NCI-H2196 (cell line): ENCODE data around the gene TMEM248.
"Not testable (repeated sequence)": the region's sequence is repeated elsewhere in the genome, so short reads cannot be mapped to it uniquely, and the experiment has no call there.

Source experiments
- DNase-seq: peaks from one replicate; lab custom pipeline; 2025; ENCODE audit not compliant: unreplicated experiment; lab: John Stamatoyannopoulos, UW

TMEM248 gene

DNA sequence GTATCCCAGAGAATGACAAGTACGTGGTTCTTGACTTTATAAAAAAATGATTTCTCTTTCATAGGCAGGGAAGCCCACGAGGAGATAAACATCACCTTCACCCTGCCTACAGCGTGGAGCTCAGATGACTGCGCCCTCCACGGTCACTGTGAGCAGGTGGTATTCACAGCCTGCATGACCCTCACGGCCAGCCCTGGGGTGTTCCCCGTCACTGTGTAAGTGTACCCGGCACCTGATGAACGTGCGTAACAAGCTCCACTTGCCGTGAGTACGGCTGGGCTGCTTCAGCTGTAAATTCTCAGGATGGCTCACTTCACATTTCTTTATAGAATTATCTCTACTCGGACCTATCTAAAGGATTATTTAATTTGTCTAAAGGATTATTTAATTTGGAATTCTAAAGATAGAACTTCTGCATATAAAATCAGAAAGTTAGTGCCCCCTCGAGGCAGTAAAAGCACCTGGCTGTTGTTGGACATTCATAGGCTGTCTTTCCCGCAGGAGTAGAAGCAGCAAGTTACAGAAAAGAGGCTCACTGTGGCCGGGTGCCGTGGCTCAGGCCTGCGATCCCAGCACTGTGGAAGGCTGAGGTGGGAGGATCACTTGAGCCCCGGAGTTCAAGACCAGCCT, 27.6 kb downstream of the TMEM248 start:
- no peak for DNase-seq

- no peak for DNase-seq
Observed at GRCh38 chr7:66950311-66950710, 29.3 kb downstream of the TMEM248 start.

DNA sequence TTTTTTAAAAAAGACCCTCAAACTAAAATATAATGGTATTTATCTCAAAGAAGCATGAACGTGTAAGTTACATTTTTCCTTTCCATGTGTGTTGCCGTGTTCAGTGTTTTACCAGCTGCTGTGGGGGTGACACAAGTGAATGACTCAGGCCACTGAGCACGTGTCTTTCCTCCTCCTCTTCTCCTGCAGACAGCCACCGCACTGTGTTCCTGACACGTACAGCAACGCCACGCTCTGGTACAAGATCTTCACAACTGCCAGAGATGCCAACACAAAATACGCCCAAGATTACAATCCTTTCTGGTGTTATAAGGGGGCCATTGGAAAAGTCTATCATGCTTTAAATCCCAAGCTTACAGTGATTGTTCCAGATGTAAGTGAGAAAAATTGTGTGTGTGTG, 29.7 kb downstream of the TMEM248 start:
- no peak for DNase-seq

- DNase-seq: no peak
Observed at GRCh38 chr7:66952343-66953043, 31.5 kb downstream of the TMEM248 start.

- no peak for DNase-seq
Observed at GRCh38 chr7:66953044-66953427, 32.0 kb downstream of the TMEM248 start.

GRCh38 chr7:66957595-66958290, 36.7 kb downstream of the TMEM248 start:
- no peak for DNase-seq

GRCh38 chr7:66958538-66959350, 37.7 kb downstream of the TMEM248 start:
- peak; percentile 44 for DNase-seq

- DNase-seq: no peak
Observed at GRCh38 chr7:66960192-66960591, 39.2 kb downstream of the TMEM248 start.

DNA sequence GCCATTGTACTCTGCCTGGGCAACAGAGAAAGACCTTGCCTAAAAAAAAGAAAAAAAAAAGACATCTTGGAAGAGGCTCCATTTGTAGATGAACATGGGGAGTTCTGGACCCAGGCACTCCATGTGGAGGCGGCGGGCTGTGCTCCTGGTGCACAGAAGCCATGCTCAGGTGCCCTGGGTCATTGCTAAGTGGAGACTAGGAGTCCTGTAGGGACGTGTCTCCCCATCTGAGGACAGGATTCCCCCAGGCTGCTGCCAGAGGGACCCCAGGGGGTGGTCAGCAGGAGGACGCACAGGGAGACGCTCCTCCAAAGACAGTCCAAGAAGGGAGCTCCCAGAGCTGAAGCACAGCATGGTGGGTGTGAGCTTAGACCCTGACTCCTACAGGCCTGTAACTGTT, 40.1 kb downstream of the TMEM248 start:
- no peak for DNase-seq

- no peak for DNase-seq
Observed at GRCh38 chr7:66964411-66964810, 43.4 kb downstream of the TMEM248 start.

GRCh38 chr7:66967029-66967428, 46.0 kb downstream of the TMEM248 start:
- no peak for DNase-seq

DNA sequence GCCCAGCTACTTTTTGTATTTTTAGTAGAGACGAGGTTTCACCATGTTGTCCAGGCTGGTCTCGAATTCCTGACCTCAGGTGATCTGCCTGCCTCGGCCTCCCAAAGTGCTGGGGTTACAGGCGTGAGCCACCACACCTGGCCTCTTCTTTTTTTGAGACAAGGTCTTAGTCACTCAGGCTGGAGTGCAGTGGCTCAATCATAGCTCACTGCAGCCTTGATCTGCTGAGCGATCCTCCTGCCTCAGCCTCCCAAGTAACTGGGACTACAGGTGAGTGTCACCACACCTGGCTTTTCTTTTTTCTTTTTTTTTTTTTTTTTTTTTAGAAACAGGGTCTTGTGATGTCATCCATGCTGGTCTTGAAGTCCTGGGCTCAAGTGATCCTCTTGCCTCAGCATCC, 48.0 kb downstream of the TMEM248 start:
- DNase-seq: not testable (repeated sequence)

DNA sequence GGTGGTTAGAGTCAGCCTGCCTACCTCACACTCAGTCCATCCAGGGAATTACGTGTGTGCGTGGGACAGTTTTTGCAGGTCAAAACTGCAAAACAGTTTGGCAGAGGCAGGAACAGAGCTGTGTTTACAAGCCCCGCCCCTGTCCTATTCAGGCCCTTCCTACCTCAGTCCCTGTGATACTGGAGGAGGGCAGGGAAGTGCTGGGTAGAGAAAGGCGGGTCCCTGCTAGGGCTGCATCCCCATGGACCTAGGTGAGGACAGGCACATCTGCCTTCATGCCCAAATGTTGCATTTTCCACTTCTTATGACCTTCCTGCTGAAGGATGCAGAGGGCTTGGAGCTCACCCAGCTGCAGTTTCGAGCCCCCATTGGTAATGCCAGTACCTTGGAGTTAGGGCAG, 49.3 kb downstream of the TMEM248 start:
- no peak for DNase-seq

DNA sequence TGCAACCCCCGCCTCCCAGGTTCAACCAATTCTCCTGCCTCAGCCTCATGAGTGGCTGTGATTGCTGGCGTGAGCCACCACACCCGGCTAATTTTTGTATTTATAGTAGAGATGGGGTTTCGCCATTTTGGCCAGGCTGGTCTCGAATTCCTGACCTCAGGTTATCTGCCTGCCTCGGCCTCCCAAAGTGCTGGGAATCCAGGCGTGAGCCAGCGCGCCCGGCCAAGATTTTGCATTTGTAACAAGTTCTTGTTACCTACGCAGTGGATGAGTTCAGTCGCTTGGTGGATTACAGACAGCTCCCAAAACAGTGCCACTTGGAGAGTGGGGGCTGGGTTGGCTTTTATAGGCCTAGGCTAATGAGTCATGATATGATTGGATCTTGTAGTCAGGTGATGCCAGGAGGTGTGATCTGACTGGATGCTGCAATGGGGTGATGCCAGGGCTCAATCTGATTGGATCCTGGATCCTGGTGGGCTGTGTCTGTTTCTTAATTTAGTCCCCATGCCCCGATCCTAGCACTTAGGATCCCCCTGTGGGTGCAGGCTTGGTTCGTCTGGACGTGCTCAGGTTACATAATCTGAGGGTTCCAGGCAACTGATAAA, 54.1 kb downstream of the TMEM248 start:
- DNase-seq: no peak

DNA sequence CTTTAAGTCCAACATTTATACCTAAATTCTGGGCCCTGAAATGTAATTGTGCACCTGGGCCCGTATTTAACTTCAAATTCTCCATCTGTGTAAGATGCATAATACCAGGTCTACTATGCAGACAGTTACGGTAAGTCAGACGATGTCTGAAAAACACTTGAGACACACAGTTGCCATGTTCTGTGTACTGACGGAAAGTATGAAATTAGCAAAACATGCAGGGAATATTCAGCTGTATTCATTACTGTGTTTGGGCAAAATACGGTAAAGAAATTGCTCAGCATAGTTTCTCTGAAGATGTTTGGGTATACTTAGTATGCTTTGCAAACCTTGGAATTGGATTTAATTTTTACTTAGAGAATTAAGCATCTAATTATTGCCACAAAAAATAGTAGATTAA, 57.3 kb downstream of the TMEM248 start:
- not testable (repeated sequence) for DNase-seq

- not testable (repeated sequence) for DNase-seq
Observed at GRCh38 chr7:66979013-66979412, 58.0 kb downstream of the TMEM248 start.

GRCh38 chr7:66980336-66980735, 59.3 kb downstream of the TMEM248 start:
- not testable (repeated sequence) for DNase-seq

- not testable (repeated sequence) for DNase-seq
Observed at GRCh38 chr7:66989552-66989951, 68.5 kb downstream of the TMEM248 start.

DNA sequence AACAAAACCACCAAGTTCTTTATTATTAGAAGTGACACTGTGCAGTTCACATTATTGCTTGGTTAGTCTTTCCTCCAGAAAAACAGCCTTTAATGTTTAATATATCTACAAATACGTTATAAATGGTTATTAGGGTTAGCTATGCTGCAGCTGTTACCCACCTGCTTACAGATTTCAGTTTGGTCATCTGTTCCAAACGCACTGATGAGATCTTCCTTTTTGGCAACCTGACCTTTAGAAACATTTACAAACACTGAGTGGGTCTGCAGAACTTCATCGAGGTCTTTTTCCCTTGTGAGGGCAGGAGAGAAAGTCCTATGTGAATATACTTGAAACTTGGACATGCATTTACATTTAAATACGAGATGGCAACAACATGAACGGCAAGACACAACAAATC, 73.0 kb downstream of the TMEM248 start:
- DNase-seq: not testable (repeated sequence)

DNA sequence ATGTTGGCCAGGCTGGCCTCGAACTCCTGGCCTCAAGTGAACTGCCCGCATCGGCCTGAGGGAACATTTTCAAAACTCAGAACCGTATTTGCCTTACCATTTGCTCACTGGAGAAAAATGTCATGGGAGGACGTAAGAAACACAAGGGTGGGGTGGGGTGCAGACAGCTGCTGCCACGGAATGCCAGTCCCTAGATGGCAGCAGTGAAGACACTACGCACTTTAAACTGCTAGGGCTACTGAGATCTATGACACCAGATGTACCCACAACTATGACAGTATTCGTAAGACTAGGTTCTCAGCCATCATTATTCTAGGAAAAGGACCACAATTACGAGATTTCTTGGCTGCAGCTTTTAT, 73.6 kb downstream of the TMEM248 start:
- peak; percentile 55 for DNase-seq
